ENCODE results near the gene TGFBR3L. TPM values are rescaled to one million over a fixed set of nuclear protein-coding genes. Genes with fewer than 3 reads are reported as not detected.
"Not testable (repeated sequence)": the region's sequence is repeated elsewhere in the genome, so short reads cannot be mapped to it uniquely, and the experiment has no call there.

TGFBR3L gene
- total RNA-seq, 1 donor from 2014 or later: 8.2 TPM

DNA sequence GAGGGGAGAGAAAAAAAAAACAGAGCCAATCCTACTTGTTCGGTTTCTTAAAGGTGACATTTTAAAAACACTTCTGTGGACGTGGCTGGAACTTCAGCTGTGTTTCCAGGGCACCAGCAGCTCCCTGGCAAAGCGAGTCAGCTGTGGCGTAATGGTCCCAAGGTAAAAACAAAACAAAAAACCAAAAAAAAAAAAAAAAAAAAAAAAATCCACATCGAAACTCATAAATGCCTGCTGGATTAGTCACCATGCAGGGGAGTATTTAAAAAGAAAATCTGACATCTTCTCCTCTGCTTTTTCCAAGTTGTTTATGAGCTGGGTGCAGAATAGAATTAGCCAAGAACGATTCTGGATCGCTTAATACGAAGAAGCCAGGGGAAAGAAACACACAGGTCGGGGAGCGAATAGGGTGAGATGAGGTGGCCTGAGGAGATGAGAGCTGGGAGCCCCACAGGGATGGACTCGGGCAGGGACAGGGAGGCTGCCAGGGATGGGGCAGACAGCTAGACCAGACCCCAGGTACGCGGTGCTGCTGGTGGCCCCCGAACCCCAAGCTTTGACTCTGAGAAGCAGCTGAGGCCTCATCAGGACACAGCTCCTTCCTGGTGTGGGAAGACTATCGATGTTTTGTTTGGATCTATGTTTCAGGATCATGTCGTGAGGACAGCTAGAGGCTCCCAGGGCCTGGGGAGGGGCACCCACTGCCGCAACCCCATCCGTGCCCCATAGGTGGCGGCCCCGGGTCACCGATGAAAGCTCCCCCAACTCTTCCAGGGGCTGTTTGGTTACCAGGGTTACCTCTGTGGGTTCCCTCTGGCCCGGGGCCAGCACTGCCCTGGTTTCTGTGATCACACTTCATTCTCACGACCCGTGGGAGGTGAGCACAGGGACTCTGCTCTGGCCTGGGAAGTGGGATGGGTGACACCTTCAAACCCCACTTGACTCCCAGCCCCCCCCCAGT lies 14.4 kb downstream of the TGFBR3L start:
- DNase-seq: no peak
- intact Hi-C loops (cut with micrococcal nuclease): no loop called here
- TF ChIP-seq, protein P1, sequence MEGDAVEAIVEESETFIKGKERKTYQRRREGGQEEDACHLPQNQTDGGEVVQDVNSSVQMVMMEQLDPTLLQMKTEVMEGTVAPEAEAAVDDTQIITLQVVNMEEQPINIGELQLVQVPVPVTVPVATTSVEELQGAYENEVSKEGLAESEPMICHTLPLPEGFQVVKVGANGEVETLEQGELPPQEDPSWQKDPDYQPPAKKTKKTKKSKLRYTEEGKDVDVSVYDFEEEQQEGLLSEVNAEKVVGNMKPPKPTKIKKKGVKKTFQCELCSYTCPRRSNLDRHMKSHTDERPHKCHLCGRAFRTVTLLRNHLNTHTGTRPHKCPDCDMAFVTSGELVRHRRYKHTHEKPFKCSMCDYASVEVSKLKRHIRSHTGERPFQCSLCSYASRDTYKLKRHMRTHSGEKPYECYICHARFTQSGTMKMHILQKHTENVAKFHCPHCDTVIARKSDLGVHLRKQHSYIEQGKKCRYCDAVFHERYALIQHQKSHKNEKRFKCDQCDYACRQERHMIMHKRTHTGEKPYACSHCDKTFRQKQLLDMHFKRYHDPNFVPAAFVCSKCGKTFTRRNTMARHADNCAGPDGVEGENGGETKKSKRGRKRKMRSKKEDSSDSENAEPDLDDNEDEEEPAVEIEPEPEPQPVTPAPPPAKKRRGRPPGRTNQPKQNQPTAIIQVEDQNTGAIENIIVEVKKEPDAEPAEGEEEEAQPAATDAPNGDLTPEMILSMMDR (IDR thresholded peaks at IDR 0.05; ENCODE audit: borderline replicate concordance): peak; percentile 13
- Histone ChIP-seq H3K27ac (replicated peaks) (peak overlapping the region; percentile 70), H3K4me1 (peaks cover 50% of the 10 kb centered on the region), H3K4me3 (no peak overlapping the region), H3K27me3 (ENCODE audit: low read depth) (no peaks in the 10 kb centered on the region), H3K36me3 (peaks cover 38% of the 10 kb centered on the region), H3K9me3 (replicated peaks) (no peaks in the 10 kb centered on the region)

DNA sequence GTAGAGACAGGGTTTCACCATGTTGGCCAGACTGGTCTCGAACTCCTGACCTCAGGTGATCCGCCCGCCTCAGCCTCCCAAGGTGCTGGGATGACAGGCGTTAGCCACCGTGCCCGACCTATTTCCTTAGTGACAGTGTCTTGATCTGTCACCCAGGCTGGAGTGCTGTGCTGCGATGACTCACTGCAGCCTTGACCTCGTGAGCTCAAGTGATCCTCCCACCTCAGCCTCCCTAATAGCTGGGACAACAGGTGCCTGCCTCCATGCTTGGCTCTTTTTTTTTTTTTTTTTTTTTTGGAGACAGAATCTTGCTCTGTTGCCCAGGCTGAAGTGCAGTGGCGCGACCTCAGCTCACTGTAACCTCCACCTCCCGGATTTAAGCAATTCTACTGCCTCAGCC lies 15.4 kb downstream of the TGFBR3L start:
- DNase-seq; H3K27me3 ChIP-seq (ENCODE audit: low read depth); H3K4me3 ChIP-seq; intact Hi-C loops (cut with micrococcal nuclease); H3K27ac ChIP-seq (replicated peaks); H3K9me3 ChIP-seq (replicated peaks): not testable (repeated sequence)
- H3K4me1 ChIP-seq: peaks cover 44% of the 10 kb centered on the region
- H3K36me3 ChIP-seq: peaks cover 48% of the 10 kb centered on the region

DNA sequence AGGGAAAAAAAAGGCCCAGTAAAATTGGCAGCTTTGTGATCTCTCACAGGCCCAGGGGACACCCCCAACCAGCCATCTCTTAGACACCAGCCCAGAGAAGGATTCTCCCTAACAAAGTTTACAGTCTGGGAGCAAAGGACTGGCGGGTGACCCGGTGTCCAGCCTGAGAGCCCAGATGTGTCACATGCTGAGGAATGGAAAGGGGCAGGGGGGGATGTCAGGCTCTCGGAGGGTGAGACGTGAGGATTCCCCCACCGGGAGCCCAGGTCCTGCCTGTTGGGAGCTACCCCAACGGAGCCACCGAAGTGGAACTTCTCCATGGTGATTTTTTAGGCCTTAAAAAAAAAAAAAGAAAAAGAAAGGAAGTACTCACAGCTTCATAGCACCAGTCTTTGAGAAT lies 16.1 kb downstream of the TGFBR3L start:
- no peak for DNase-seq
- peaks cover 37% of the 10 kb centered on the region for H3K4me1 ChIP-seq
- intact Hi-C loops (cut with micrococcal nuclease): no loop called here
- no peak overlapping the region for H3K4me3 ChIP-seq
- peaks cover 55% of the 10 kb centered on the region for H3K36me3 ChIP-seq
- H3K27me3 ChIP-seq (ENCODE audit: low read depth): no peaks in the 10 kb centered on the region
- H3K27ac ChIP-seq (replicated peaks): peak overlapping the region; percentile 23
- no peaks in the 10 kb centered on the region for H3K9me3 ChIP-seq (replicated peaks)
- TF ChIP-seq, protein P1 (IDR thresholded peaks at IDR 0.05; ENCODE audit: borderline replicate concordance): no peak

DNA sequence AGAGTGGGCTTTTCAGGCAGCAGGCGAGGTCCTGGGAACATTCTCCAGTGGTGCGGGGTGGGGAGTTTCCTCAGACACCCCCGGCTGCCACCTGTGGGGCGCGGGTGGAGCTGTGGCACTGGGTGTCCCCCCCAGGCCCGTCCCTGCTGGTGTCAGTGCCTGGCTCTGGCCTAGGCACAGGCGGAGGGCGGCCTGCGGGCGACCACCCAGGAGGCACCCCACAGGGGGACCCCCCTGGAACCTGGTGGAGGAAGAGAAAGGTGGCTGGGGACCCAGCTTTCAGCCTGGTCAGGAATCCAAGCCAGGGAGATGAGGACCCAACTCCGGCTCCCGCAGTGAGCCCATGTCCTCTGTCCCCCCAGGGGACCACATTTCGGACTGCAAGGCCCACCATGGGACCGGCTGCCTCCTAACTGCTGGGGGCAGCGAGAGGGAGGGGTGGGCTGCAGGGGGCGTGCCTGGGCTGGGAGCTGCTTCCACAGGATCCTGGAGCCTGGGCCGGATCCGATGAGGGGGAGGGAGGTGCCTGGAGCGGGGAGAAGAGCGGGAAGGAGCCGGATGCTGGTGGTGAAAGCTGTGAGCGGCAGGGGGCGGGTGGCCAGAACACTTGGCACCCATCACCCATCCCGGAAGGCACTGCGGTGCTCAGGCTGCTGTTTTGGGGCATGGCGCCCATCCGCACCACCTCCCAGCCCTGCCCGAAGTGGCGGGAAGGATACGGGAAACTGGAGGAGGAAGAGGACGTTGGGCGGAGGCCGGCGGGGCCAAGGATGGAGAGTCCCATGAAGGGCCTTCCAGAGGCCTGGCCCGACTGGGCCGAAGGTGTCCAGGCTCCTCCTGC lies 16.8 kb downstream of the TGFBR3L start:
- intact Hi-C loops (cut with micrococcal nuclease): no loop called here
- Histone ChIP-seq H3K27me3 (ENCODE audit: low read depth) (no peaks in the 10 kb centered on the region), H3K36me3 (peaks cover 62% of the 10 kb centered on the region), H3K9me3 (replicated peaks) (no peaks in the 10 kb centered on the region), H3K4me1 (peaks cover 36% of the 10 kb centered on the region), H3K4me3 (no peak overlapping the region), H3K27ac (replicated peaks) (peak overlapping the region; percentile 23)
- TF ChIP-seq, protein P1 (IDR thresholded peaks at IDR 0.05; ENCODE audit: borderline replicate concordance): no peak
- no peak for DNase-seq

DNA sequence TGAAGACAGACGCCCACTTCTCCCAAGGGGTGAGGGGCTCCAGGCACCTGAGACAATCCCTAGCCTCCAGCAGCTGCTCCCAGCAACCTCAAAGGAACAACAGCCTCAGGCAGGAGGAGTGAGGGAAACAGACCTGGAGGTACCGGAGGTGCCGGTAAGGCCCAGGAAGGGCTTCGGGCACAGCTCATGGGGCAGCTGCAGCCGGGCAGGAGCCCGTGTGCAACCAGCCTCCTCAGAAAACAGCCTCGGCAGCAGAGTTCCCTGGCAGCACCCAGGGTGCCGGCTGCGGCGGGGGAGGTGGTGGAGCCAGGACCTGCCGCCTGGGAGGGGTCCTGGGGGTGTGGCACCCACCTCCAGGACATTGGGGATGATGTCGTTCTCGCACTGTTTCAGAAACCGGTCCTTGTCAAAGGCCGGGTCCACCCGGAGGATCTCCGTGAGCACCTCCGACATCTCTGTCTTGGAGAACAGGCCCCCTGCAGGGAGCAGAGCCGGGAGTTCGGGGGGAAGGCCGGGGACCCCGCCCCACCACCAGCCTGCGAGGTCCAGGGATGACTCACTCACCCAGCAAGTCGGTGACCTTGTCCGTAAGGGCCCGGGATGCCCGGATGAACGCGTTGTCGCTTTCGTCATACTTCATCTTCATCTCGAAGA lies 17.8 kb downstream of the TGFBR3L start:
- H3K9me3 ChIP-seq (replicated peaks): no peaks in the 10 kb centered on the region
- DNase-seq: no peak
- H3K27ac ChIP-seq (replicated peaks): no peak overlapping the region
- intact Hi-C loops (cut with micrococcal nuclease): no loop called here
- TF ChIP-seq, protein P1 (IDR thresholded peaks at IDR 0.05; ENCODE audit: borderline replicate concordance): no peak
- no peaks in the 10 kb centered on the region for H3K27me3 ChIP-seq (ENCODE audit: low read depth)
- H3K36me3 ChIP-seq: peaks cover 71% of the 10 kb centered on the region
- H3K4me1 ChIP-seq: peaks cover 28% of the 10 kb centered on the region
- no peak overlapping the region for H3K4me3 ChIP-seq

Measured in left ventricle myocardium inferior (tissue), 1 donor.